HG03135 (cell line): ENCODE measurements around the gene DONSON.

Source experiments
- ATAC-seq: cut with Tn5 transposase; IDR thresholded peaks from one replicate; pipeline ENCODE4 v1.9.1; 2021; ENCODE audit warnings: mild to moderate bottlenecking, moderate library complexity; ENCODE audit not compliant: unreplicated experiment

The DONSON gene

DNA sequence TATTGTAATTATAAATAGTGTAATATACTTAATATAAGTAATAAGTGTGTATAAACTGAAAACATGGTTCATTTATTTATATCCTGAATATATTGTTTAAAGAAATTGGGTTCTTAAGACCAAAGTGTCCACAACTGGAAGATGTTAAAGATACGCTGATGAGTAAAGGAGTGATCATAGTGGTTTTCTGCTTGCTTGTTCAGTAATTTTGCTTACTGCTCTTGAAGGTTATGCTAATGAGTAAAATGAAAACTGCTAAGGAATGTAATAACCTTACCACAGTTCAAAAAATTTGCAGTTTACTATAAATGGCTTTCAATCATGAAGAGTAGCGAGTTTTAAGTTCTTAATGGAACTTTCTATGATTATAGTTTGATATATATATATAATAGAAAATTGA lies 22.0 kb downstream of the DONSON start:
- no peak for ATAC-seq

DNA sequence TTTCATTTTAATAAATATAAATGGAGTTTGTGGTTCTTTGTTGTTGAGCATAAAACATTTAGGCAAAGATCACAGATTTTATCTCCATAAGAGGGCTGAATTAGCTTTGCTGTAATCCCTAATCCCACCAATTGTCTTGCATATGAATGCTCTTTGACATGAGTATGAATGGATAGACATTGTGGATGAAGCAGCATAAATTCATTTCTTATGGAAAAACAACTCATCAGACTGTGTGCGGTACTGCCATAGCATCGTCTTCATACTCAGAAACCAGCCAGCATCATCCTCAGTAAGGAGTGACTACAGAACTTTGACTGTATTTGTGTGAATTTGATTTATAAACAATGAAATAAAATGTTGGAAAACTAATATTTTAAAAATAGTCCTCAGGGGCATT lies 26.1 kb downstream of the DONSON start:
- no peak for ATAC-seq

DNA sequence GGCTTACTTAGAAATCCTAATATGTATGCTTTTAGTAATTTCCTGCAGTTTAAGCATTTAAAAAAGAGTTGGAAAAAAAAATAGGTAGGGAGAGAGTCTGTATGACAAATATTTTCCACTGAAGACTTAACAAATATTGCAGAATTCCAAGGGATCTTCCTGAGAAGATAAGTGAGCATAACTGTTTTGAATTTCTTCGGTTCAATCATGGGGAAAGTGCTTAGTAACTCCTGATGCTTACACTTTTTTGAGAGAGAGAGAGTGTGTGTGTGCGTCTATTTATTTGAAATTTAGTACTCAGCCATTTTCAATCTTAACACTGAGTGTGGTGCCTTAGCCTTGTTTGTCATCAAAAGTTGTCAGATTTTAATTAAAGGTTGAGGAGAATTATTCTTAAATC lies 27.1 kb downstream of the DONSON start:
- no peak for ATAC-seq

DNA sequence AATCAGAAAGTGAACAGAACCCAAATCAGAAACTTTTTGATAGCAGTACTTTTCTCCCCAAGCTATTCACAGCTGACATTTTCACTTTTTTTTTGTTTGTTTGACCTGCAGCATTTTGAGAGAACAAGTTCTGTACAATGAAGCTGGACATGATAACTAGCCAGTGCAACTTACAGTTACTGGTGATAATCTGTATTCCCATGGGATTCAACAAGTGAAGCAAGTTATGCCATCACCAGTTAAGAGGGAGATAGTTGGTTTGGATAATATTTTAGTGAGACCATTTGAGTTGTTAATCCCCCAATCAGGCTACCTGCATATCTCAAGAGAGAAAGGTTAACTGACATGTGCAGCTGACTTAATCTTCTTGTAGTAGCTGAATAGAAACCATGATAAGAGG lies 27.5 kb downstream of the DONSON start:
- no peak for ATAC-seq

DNA sequence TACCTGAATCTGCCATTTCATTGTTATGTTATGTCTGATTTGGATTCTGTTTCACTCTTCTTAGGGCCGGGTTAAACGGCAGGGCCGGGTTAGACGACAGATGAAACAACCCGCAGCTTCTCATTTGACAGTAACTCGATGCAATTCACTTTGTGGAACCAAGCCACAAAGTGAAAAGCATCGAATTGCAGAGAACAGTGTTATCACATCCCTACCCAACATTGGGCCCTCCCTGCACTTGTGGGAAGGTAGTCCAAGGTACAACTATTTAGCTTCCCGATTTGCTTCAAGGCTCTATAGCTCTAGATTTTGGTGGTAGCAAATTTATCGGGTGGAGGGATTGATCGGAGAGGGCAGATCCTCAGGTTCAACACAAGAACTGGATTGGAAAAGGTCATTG lies 28.7 kb downstream of the DONSON start:
- ATAC-seq = no peak

DNA sequence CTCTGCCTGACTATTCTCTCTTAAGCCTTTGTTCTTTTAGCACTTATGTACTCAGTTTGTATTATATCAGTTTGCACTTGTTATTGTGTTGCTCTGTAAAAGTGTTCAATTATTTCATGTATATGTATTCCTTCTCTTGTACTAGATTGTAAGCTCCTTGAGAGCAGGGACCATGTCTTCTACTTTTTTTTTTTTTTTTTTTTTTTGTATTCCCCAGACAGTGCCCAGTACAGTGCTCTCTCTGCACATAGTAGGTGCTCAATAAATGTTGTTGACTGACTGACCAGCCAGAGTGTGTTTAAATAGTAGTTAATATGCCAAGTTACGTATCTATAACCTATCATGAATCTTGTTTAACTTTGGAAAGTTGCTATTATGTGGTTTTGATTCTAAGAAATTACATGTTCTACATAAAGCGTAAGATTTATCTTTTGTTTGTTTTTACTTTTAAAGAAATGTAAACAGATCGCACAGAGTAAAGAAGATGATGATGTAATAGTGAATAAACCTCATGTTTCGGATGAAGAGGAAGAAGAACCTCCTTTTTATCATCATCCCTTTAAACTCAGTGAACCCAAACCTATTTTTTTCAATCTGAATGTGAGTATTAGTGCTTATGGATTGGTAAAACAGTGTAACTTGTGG lies 29.6 kb downstream of the DONSON start:
- no peak for ATAC-seq

DNA sequence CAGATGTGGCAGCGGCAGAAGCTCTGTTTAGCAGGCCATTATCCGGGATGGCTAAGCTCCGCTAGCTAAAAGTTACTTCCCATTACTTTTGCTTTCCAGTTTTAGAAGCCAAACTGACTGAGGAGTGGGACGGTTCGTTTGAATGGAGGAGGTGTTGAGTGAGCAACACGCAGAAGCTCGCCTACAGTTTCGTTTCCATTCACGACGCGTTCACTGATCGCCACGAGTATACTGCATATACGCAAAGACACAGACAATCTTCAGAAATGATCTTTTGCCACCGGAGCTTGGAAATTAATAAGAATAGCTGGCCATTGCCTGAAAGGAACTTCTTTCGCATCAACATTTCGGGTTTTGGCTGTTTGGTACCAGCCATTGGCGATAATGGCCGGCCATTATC lies 31.0 kb downstream of the DONSON start:
- ATAC-seq = no peak

DNA sequence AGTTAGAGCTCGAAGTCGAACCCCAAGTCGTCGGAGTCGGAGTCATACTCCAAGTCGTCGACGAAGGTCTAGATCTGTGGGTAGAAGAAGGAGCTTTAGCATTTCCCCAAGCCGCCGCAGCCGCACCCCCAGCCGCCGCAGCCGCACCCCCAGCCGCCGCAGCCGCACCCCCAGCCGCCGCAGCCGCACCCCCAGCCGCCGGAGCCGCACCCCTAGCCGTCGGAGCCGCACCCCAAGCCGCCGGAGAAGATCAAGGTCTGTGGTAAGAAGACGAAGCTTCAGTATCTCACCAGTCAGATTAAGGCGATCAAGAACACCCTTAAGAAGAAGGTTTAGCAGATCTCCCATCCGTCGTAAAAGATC lies 33.5 kb downstream of the DONSON start:
- ATAC-seq = no peak

DNA sequence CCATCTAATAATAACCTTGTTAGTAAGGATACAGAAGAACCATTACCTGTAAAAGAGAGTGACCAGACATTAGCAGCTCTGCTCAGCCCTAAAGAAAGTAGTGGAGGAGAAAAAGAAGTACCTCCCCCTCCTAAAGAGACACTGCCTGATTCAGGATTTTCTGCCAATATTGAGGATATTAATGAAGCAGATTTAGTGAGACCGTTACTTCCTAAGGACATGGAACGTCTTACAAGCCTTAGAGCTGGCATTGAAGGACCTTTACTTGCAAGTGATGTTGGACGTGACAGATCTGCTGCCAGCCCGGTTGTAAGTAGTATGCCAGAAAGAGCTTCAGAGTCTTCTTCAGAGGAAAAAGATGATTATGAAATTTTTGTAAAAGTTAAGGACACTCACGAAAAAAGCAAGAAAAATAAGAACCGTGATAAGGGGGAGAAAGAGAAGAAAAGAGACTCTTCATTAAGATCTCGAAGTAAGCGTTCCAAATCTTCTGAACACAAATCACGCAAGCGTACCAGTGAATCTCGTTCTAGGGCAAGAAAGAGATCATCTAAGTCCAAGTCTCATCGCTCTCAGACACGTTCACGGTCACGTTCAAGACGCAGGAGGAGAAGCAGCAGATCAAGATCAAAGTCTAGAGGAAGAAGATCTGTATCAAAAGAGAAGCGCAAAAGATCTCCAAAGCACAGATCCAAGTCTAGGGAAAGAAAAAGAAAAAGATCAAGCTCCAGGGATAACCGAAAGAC lies 34.1 kb downstream of the DONSON start:
- ATAC-seq = no peak

DNA sequence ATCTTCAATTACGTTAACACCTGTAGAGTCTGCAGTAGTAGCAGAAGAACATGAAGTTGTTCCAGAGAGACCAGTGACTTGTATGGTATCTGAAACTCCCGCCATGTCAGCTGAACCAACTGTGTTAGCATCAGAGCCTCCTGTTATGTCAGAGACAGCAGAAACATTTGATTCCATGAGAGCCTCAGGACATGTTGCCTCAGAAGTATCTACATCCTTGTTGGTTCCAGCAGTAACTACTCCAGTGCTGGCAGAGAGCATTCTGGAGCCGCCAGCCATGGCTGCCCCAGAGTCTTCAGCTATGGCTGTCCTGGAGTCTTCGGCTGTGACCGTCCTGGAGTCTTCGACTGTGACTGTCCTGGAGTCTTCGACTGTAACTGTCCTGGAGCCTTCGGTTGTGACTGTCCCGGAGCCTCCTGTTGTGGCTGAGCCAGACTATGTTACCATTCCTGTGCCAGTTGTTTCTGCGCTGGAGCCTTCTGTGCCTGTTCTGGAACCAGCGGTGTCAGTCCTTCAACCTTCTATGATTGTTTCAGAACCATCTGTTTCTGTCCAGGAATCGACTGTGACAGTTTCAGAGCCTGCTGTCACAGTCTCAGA lies 35.4 kb downstream of the DONSON start:
- ATAC-seq = no peak

DNA sequence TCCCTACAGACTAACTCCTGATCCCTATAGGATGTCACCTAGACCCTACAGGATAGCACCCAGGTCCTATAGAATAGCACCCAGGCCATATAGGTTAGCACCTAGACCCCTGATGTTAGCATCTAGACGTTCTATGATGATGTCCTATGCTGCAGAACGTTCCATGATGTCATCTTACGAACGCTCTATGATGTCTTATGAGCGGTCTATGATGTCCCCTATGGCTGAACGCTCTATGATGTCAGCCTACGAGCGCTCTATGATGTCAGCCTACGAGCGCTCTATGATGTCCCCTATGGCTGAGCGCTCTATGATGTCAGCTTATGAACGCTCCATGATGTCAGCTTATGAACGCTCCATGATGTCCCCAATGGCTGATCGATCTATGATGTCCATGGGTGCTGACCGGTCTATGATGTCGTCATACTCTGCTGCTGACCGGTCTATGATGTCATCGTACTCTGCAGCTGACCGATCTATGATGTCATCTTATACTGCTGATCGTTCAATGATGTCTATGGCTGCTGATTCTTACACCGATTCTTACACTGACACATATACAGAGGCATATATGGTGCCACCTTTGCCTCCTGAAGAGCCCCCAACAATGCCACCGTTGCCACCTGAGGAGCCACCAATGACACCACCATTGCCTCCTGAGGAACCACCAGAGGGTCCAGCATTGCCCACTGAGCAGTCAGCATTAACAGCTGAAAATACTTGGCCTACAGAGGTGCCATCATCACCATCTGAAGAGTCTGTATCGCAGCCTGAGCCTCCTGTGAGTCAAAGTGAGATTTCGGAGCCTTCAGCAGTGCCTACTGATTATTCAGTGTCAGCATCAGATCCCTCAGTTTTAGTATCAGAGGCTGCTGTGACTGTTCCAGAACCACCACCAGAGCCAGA lies 36.1 kb downstream of the DONSON start:
- ATAC-seq = no peak

DNA sequence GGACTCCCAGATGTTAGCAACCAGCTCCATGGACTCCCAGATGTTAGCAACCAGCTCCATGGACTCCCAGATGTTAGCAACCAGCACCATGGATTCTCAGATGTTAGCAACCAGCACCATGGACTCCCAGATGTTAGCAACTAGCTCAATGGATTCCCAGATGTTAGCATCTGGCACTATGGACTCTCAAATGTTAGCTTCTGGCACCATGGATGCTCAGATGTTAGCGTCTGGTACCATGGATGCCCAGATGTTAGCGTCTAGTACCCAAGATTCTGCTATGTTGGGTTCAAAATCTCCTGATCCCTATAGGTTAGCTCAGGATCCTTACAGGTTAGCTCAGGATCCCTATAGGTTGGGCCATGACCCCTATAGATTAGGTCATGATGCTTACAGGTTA lies 36.8 kb downstream of the DONSON start:
- ATAC-seq = no peak

DNA sequence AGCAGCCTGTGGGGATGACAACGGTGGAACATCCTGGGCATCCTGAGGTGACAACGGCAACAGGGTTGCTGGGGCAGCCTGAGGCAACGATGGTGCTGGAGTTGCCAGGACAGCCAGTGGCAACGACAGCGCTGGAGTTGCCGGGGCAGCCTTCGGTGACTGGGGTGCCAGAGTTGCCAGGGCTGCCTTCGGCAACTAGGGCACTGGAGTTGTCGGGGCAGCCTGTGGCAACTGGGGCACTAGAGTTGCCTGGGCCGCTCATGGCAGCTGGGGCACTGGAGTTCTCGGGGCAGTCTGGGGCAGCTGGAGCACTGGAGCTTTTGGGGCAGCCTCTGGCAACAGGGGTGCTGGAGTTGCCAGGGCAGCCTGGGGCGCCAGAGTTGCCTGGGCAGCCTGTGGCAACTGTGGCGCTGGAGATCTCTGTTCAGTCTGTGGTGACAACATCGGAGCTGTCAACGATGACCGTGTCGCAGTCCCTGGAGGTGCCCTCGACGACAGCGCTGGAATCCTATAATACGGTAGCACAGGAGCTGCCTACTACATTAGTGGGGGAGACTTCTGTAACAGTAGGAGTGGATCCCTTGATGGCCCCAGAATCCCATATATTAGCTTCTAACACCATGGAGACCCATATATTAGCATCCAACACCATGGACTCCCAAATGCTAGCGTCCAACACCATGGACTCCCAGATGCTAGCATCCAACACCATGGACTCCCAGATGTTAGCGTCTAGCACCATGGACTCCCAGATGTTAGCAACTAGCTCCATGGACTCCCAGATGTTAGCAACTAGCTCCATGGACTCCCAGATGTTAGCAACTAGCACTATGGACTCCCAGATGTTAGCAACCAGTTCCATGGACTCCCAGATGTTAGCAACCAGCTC lies 37.5 kb downstream of the DONSON start:
- ATAC-seq = no peak

DNA sequence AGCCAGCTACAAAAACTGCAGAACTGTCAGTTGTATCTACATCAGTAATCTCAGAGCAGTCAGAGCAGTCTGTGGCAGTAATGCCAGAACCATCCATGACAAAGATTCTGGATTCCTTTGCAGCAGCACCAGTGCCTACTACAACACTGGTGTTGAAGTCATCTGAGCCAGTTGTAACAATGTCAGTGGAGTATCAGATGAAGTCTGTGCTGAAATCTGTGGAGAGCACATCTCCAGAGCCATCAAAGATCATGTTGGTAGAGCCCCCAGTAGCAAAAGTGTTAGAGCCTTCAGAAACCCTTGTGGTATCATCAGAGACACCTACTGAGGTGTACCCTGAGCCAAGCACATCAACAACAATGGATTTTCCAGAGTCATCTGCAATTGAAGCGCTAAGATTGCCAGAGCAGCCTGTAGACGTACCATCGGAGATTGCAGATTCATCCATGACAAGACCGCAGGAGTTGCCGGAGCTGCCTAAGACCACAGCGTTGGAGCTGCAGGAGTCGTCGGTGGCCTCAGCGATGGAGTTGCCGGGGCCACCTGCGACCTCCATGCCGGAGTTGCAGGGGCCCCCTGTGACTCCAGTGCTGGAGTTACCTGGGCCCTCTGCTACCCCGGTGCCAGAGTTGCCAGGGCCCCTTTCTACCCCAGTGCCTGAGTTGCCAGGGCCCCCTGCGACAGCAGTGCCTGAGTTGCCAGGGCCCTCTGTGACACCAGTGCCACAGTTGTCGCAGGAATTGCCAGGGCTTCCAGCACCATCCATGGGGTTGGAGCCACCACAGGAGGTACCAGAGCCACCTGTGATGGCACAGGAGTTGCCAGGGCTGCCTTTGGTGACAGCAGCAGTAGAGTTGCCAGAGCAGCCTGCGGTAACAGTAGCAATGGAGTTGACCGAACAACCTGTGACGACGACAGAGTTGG lies 38.4 kb downstream of the DONSON start:
- no peak for ATAC-seq

DNA sequence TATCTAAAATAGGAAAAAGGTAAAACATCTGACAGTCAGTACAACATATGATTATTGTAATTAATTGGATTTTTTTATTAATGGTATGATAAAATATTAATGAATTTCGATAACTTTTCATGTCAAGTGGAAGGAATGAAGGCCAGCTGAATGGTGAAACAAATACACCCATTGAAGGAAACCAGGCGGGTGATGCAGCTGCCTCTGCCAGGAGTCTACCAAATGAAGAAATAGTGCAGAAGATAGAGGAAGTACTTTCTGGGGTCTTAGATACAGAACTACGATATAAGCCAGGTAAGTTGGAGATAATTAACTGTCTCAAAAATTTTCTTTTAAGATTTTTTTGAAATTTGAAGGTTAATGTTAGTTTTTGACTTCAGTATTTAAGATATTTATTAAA lies 42.4 kb downstream of the DONSON start:
- ATAC-seq = no peak

DNA sequence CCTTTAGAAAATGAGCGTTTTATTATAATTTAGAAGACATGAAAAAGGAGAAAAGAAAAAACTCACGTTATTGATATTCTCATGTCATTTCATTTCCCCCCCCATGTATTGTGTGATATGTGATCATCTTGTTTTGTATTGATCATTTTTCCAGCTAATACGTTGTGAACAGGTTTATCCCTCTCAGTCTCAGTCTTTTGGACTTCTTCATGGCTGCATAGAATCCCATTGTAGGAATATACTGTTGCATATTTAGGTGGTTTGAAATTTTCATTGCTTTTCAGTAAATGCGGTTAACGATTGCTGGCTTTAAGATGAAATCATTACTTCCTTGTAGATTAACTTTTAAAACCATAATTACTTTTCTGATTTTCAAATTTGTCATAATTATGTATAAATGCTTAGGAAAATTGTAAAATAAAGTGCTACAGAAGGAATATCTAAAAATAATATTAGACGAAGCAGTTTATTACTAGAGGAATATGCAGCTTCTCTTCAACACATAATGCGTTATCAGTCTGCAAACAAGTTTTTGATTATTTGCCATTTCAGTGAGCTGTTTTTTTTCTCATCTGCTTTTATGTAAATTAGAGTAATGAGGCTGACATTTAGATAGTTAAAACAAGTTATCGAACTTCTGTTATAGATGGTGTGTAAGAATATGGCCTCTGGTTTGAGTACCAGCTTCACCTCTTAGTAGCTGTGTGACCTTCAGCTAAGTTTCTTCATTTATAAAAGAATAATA lies 43.9 kb downstream of the DONSON start:
- no peak for ATAC-seq

DNA sequence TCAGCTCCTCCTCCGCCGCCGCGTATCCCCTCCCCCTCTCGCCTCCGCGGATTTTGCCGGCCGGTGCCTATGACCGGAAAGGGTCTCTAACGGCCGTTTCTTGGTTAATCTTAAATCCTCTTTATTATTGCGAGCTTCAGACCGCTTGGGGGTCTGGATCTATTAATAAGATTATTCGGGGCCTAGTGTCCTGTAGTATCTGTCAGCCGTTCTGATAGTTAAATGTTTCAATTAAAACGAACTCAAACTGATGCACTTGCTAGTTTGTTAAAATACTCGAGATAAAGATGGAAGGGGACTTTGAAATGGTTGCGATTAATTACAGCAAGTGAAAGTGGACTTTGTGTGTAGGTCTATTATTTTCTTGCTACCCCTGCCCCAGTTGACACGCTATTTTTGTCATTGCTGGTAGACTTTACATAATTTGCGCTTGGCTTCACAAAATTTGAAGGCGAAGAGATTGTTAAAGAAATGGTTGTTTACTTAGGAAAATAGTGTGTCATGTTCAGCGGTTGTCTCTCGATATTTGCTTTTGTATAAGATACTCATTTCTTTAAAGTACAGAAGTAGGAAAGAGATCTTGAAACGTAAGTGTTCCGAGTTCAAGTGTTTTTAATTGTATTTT lies 44.9 kb downstream of the DONSON start:
- ATAC-seq = no peak
